Stimulated activated naive B cell treated with anti-CD40 and anti-IgM and Interleukin-4, amounts not matched to agents 10 μg/mL and 1 μg/mL and 100 μg/mL, for 72 hours (primary cell): Measurements from ENCODE around the gene THAP2.
"Not testable (repeated sequence)": the region's sequence is repeated elsewhere in the genome, so short reads cannot be mapped to it uniquely, and the experiment has no call there.

Source experiments
- ATAC-seq, 2 donors: fragments of 150-1000 bp; cut with Tn5 transposase; replicated peaks; 2 replicates each; pipeline ENCODE4 v1.10.0; 2021; ENCODE audit warnings: moderate library complexity in 1 of 2
- DNase-seq: peaks from one replicate; pipeline ENCODE4 v3.0.0; 2021
- H3K27ac Mint-ChIP-seq: one replicate; pipeline ENCODE4 v1.8.0; 2022; ENCODE audit warnings: mild to moderate bottlenecking, mixed read lengths
- H3K27me3 Mint-ChIP-seq, 2 donors: one replicate each; pipeline ENCODE4 v1.8.0; 2022; ENCODE audit warnings: mixed read lengths in 2 of 2
- H3K36me3 Mint-ChIP-seq, 2 donors: one replicate each; pipeline ENCODE4 v1.8.0; 2022; ENCODE audit warnings: mixed read lengths in 2 of 2, mild to moderate bottlenecking in 1 of 2
- H3K4me1 Mint-ChIP-seq, 2 donors: one replicate each; pipeline ENCODE4 v1.8.0; 2022; ENCODE audit warnings: mixed read lengths in 2 of 2, mild to moderate bottlenecking in 1 of 2
- H3K4me3 Mint-ChIP-seq, 2 donors: one replicate each; pipeline ENCODE4 v1.8.0; 2022; ENCODE audit warnings: mild to moderate bottlenecking in 2 of 2, mixed read lengths in 2 of 2, moderate library complexity in 1 of 2
- H3K9me3 Mint-ChIP-seq, 2 donors: one replicate each; pipeline ENCODE4 v1.8.0; 2022; ENCODE audit warnings: mixed read lengths in 2 of 2, mild to moderate bottlenecking in 1 of 2

The THAP2 gene

GRCh38 chr12:71695782-71696181 lies 31.7 kb downstream of the THAP2 start:
- Mint-ChIP-seq H3K36me3 (peaks cover 18 to 29% of the 10 kb centered on the region in 2 donors), H3K4me3 (no peak overlapping the region), H3K9me3 (peaks cover 0 to 1% of the 10 kb centered on the region in 2 donors), H3K27me3 (no peaks in the 10 kb centered on the region), H3K27ac (no peak overlapping the region), H3K4me1 (peaks cover 33 to 53% of the 10 kb centered on the region in 2 donors)
- DNase-seq (no peak), ATAC-seq (no peak)

- ATAC-seq, H3K27me3 Mint-ChIP-seq, DNase-seq, H3K27ac Mint-ChIP-seq, H3K4me3 Mint-ChIP-seq, H3K9me3 Mint-ChIP-seq: not testable (repeated sequence)
- Mint-ChIP-seq H3K4me1 (peaks cover 14 to 23% of the 10 kb centered on the region in 2 donors), H3K36me3 (peaks cover 23 to 31% of the 10 kb centered on the region in 2 donors)
Observed at GRCh38 chr12:71702181-71702580, 38.1 kb downstream of the THAP2 start.

GRCh38 chr12:71702590-71702989 lies 38.5 kb downstream of the THAP2 start:
- ATAC-seq (no peak), DNase-seq (no peak)
- H3K36me3 Mint-ChIP-seq, result peaks cover 24 to 34% of the 10 kb centered on the region in 2 donors
- H3K27me3 Mint-ChIP-seq, result no peaks in the 10 kb centered on the region
- no peak overlapping the region for H3K4me3 Mint-ChIP-seq
- no peak overlapping the region for H3K27ac Mint-ChIP-seq
- peaks cover 0 to 1% of the 10 kb centered on the region in 2 donors for H3K9me3 Mint-ChIP-seq
- H3K4me1 Mint-ChIP-seq, result peaks cover 15 to 27% of the 10 kb centered on the region in 2 donors

DNA sequence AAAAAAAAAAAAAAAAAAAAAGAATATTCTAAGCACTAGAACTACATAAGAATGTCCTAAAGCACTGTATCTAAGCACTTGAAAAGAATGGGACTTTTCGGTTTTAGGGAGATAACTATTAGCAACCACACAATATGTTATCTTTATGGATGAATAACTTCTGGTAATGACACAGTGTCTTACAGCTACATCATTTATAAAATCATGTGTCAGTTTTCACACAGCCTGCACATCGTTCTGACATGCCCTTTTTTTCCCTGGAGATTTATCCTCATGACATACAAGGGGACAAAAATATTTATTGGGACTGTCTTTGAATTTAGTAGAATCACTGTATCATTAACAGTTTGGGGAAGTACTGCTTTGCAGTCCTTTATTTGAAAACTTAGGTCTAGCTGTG lies 39.1 kb downstream of the THAP2 start:
- Mint-ChIP-seq H3K4me3 (no peak overlapping the region), H3K27ac (no peak overlapping the region), H3K4me1 (peaks cover 19 to 28% of the 10 kb centered on the region in 2 donors), H3K9me3 (no peaks in the 10 kb centered on the region), H3K27me3 (no peaks in the 10 kb centered on the region), H3K36me3 (peaks cover 25 to 36% of the 10 kb centered on the region in 2 donors)
- DNase-seq (no peak), ATAC-seq (no peak)

DNA sequence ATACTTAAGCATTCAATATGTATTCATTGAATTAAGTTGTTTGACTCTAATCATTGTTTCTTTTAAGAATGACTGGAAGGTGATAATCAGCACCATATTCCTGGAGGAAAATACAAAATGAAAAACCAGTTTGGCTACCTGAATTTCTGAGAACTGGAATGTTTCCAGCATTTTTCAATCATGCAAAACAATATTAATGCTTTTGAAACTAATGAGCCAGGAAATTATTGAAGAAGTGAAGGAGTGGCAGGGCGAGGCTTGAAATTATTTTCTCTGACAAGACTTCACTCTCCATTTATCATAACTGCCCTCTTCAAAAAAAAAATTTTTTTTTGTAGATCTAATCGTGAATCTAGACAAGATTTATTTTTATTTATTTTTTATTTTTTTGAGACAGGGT lies 40.8 kb downstream of the THAP2 start:
- Mint-ChIP-seq H3K9me3 (no peaks in the 10 kb centered on the region), H3K27ac (no peak overlapping the region), H3K4me3 (no peak overlapping the region), H3K36me3 (peaks cover 19 to 37% of the 10 kb centered on the region in 2 donors), H3K4me1 (peaks cover 13 to 27% of the 10 kb centered on the region in 2 donors), H3K27me3 (no peaks in the 10 kb centered on the region)
- no peak for ATAC-seq
- DNase-seq, result no peak

GRCh38 chr12:71708658-71709057 lies 44.6 kb downstream of the THAP2 start:
- no peak for DNase-seq
- Mint-ChIP-seq H3K4me3 (no peak overlapping the region), H3K27ac (no peak overlapping the region), H3K4me1 (peaks cover 10 to 24% of the 10 kb centered on the region in 2 donors), H3K27me3 (no peaks in the 10 kb centered on the region), H3K36me3 (peaks cover 8 to 36% of the 10 kb centered on the region in 2 donors), H3K9me3 (peaks cover 8 to 13% of the 10 kb centered on the region in 2 donors)
- ATAC-seq, result no peak

DNA sequence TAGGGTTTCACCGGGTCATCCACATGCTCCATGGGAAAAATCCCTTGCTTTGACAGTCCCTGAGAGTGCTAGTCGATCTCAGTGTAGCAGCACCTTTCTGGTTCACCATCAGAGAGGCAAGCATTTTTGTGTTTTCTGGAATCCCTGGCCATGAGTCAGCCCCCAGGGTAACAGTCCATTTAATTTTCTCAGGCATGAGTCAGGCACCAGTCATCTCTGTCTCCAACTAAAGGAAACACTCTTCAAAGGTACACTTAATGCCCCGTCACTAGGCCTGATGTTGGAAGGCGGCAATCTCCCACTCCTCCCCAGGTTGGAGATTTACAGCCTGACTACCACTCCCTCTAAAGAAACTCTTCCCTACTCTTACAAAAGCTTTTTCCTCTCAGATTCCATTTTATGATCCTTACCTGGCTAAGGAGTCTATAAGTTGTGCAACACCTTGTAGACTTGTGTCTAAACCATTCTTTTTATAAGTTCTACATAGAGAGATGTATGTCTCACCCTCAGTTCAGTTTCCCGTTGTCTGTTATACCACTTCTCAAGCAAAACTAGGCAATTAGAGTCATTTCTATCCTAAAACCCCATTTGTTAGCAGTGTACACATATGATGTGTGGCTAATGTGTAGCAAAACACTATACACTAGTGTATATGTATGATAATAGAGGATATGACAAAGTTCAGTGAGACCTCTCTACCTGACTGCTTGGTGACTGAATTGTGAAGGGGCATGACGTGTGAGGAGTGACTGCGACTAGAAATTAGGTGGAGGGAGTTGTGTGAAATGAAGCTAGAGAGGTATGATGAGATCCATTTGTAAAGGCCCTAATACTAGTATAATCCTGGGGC lies 46.4 kb downstream of the THAP2 start:
- peak; percentile 41 to 54 for ATAC-seq

GRCh38 chr12:71718611-71719010 lies 54.5 kb downstream of the THAP2 start:
- Mint-ChIP-seq H3K36me3 (peaks cover 0 to 9% of the 10 kb centered on the region in 2 donors), H3K9me3 (peaks cover 12 to 14% of the 10 kb centered on the region in 2 donors), H3K27me3 (no peaks in the 10 kb centered on the region), H3K4me1 (peaks cover 1 to 5% of the 10 kb centered on the region in 2 donors), H3K27ac (no peak overlapping the region), H3K4me3 (no peak overlapping the region)
- no peak for ATAC-seq
- no peak for DNase-seq

More for the DNA sequence above, 46.4 kb downstream of the THAP2 start:
- H3K4me3 Mint-ChIP-seq, result no peak overlapping the region
- peaks cover 8 to 34% of the 10 kb centered on the region in 2 donors for H3K36me3 Mint-ChIP-seq
- H3K9me3 Mint-ChIP-seq, result peaks cover 14 to 20% of the 10 kb centered on the region in 2 donors
- no peak overlapping the region for H3K27ac Mint-ChIP-seq
- H3K27me3 Mint-ChIP-seq, result no peaks in the 10 kb centered on the region
- no peak for DNase-seq
- H3K4me1 Mint-ChIP-seq, result peaks cover 10 to 24% of the 10 kb centered on the region in 2 donors

- Mint-ChIP-seq H3K27ac (no peak overlapping the region), H3K4me1 (peaks cover 1 to 5% of the 10 kb centered on the region in 2 donors), H3K4me3 (no peak overlapping the region), H3K27me3 (no peaks in the 10 kb centered on the region), H3K9me3 (peaks cover 8 to 9% of the 10 kb centered on the region in 2 donors), H3K36me3 (peaks cover 0 to 6% of the 10 kb centered on the region in 2 donors)
- DNase-seq (no peak), ATAC-seq (no peak)
Observed at GRCh38 chr12:71719647-71720370, 55.7 kb downstream of the THAP2 start.

GRCh38 chr12:71721783-71722505 lies 57.8 kb downstream of the THAP2 start:
- H3K4me3 Mint-ChIP-seq, result no peak overlapping the region
- H3K27me3 Mint-ChIP-seq, result no peaks in the 10 kb centered on the region
- peaks cover 0 to 3% of the 10 kb centered on the region in 2 donors for H3K36me3 Mint-ChIP-seq
- ATAC-seq (no peak), DNase-seq (no peak)
- peaks cover 1 to 5% of the 10 kb centered on the region in 2 donors for H3K4me1 Mint-ChIP-seq
- peaks cover 0 to 2% of the 10 kb centered on the region in 2 donors for H3K9me3 Mint-ChIP-seq
- no peak overlapping the region for H3K27ac Mint-ChIP-seq

GRCh38 chr12:71725011-71725410 lies 60.9 kb downstream of the THAP2 start:
- no peak for ATAC-seq
- DNase-seq, result no peak
- no peak overlapping the region for H3K27ac Mint-ChIP-seq
- H3K4me3 Mint-ChIP-seq, result no peak overlapping the region
- H3K27me3 Mint-ChIP-seq, result no peaks in the 10 kb centered on the region
- peaks cover 0 to 2% of the 10 kb centered on the region in 2 donors for H3K9me3 Mint-ChIP-seq
- no peaks in the 10 kb centered on the region for H3K4me1 Mint-ChIP-seq
- peaks cover 0 to 3% of the 10 kb centered on the region in 2 donors for H3K36me3 Mint-ChIP-seq

- Mint-ChIP-seq H3K9me3 (peaks cover 0 to 2% of the 10 kb centered on the region in 2 donors), H3K4me1 (no peaks in the 10 kb centered on the region), H3K4me3 (no peak overlapping the region), H3K27me3 (no peaks in the 10 kb centered on the region), H3K27ac (no peak overlapping the region), H3K36me3 (peaks cover 0 to 3% of the 10 kb centered on the region in 2 donors)
- DNase-seq (no peak), ATAC-seq (no peak)
Observed at GRCh38 chr12:71726548-71726947, 62.4 kb downstream of the THAP2 start.

DNA sequence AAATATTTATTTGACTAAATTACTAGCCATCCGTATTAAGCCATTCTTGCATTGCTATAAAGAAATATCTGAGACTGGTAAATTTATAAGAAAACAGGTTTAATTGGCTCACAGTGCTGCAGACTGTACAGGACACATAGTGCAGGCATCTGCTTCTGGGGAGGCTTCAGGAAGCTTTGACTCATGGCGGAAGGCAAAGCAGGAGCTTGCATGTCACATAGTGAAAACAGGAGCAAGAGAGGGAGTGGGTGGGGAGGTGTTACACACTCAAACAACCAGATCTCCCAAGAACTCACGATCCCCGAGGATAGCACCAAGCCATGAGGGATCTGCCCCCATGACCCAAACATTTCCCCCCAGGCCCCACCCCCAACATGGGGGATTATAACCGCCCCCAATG lies 63.9 kb downstream of the THAP2 start:
- no peak overlapping the region for H3K27ac Mint-ChIP-seq
- no peak overlapping the region for H3K4me3 Mint-ChIP-seq
- peaks cover 0 to 3% of the 10 kb centered on the region in 2 donors for H3K36me3 Mint-ChIP-seq
- ATAC-seq, result no peak
- H3K27me3 Mint-ChIP-seq, result no peaks in the 10 kb centered on the region
- H3K4me1 Mint-ChIP-seq, result no peaks in the 10 kb centered on the region
- no peak for DNase-seq
- H3K9me3 Mint-ChIP-seq, result peaks cover 0 to 2% of the 10 kb centered on the region in 2 donors
